Measurements from ENCODE around the gene ACVR1.
"Not testable (repeated sequence)": the region's sequence is repeated elsewhere in the genome, so short reads cannot be mapped to it uniquely, and the experiment has no call there.

Gene ACVR1

GRCh38 chr2:157756447-157756846, 119.7 kb downstream of the ACVR1 start:
- DNase-seq (ENCODE audit: low spot score), result not testable (repeated sequence)

DNA sequence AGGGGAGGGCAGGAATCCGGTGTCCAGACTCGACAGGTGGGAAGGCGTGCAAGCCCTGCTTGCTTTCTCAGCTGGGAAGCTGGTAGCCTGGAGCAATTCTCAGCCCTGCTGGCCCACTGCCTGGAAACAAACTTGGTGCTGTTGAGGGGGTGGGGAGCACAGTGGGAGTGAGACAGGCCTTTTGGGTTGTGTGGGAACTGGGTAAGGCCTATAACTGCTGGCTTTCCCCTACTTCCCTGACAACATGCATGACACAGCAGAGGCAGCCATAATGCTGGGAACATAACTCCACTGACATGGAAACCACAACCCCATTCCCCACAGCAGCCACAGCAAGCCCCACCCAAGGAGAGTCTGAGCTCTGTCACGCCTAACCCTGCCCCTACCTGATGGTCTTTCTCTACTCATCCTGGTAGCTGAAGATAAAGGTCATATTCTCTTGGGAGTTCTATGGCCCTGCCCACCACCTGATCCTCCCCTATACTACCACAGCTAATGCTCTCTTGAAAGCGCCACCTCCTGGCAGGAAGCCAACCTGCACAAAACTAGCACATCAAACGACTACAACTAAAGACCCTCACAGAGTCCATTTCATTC, 124.6 kb downstream of the ACVR1 start:
- no peak for DNase-seq (ENCODE audit: low spot score)

GRCh38 chr2:157749684-157750083, 126.4 kb downstream of the ACVR1 start:
- no peak for DNase-seq (ENCODE audit: low spot score)

DNA sequence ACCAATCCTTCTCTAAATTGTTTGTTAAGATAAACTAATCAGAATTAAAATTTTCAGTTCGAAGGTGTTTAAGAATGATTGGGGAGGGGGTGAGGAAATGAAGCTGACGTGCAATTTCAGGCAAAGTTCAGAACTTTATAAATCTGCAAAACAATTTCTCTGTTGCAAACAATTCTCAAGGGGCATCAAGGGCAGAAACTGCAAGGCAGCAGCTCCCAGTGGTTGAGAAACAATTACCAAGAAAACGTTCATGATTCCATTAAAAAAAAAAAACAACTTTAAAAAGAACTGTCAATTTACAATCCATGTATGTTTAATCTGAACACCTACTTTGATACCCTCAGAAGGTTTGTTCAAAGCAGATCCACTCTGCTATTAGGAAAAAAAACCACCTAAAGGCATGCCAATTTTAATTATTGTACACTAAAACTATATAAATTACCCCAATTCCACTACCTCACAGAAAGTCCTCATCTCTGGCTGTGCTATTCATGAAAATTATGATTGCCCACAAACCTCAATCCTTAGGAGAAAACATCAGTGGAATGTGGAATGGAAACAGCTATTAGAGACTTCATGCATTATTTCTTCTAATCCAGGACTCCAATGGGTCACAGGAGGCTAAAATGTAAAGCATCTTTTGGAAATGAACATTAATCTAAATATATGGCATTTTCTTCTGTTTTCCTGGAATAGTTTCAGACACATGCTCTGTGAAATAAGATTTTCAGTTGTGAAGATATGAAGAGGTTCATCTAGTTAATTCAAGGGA, 127.6 kb downstream of the ACVR1 start:
- DNase-seq (ENCODE audit: low spot score), result no peak

GRCh38 chr2:157747695-157748370, 128.3 kb downstream of the ACVR1 start:
- DNase-seq (ENCODE audit: low spot score), result peak; percentile 54

GRCh38 chr2:157747280-157747679, 128.8 kb downstream of the ACVR1 start:
- no peak for DNase-seq (ENCODE audit: low spot score)

GRCh38 chr2:157746234-157746950, 129.7 kb downstream of the ACVR1 start:
- peak; percentile 15 for DNase-seq (ENCODE audit: low spot score)

DNA sequence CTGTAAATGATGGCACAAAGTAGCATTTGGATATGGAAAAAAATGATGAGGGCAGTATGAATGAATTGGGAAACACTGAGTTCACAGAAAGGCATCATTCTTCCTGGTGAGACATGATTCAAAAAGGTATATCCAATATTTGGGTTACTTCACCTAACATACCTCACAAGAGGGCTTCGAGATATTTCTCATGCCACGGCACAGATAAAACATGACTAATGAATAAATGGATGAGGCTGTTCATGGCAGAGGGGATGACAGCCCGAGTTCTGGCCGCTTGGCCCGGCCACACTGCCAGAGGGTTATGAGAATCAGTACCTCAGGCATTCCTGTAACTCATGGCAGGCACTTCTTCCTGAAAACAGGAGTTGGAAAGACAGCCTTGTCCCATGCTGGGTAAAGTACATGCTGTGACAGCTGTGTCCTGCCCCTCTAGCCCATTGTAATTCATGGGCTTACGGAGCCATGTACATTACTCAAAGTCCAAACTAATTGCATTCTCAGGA, 131.5 kb downstream of the ACVR1 start:
- no peak for DNase-seq (ENCODE audit: low spot score)

GRCh38 chr2:157743051-157743450, 133.1 kb downstream of the ACVR1 start:
- no peak for DNase-seq (ENCODE audit: low spot score)

DNA sequence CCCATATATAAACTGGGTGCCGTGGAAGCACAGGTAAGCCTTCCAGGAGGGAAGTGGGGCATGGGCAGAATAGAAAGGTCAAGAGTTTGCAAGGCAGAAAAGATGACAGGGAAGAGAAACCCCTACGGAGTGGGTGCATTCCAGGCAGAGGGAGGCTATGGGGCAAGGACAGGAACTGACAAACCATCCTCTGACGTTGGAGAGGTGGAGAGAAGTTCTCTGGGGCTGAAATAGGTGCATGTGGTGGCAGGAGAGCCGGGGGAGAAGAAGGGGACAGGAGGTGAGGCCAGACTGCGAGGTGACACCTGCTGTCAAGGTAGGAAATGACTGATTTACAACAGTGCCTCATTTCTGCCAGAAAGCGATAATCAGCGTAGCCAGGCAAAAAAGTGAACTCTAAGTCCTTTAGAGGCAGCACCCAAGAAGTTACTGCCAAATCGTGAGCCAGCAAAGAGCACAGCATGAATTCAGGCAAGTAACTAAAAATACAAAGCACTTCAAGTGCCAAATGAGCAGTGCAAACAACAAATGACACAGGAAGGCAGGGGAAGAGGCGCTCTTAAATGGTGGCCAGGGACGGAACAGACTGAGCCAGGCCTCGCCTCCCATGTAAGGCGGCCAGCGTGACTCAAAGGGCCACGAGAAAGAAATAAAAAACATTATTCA, 134.2 kb downstream of the ACVR1 start:
- no peak for DNase-seq (ENCODE audit: low spot score)

GRCh38 chr2:157737656-157738055, 138.5 kb downstream of the ACVR1 start:
- no peak for DNase-seq (ENCODE audit: low spot score)

- DNase-seq (ENCODE audit: low spot score), result no peak
These were observed 140.6 kb downstream of the ACVR1 start for GRCh38 chr2:157735532-157735931.

DNA sequence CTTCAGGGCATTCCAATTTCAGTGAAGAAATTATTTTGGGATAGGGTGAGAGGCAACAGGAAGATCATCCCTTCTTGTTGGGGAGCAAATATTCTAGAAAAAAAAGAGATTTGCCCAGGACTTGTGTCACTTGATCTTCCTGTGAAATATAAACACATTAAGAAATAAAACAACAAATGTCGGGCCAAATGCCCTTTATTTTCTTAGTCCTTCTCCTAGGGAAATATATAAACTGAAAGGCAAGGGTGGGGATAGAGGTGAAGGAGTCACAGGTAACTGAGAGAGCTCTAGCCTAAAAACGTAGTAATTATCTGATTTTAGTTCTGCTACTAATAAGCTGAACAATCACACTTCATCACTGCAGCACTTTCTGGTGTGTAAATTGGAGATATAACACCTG, 142.9 kb downstream of the ACVR1 start:
- no peak for DNase-seq (ENCODE audit: low spot score)

GRCh38 chr2:157732596-157732995, 143.5 kb downstream of the ACVR1 start:
- DNase-seq (ENCODE audit: low spot score), result no peak

GRCh38 chr2:157727693-157728092, 148.4 kb downstream of the ACVR1 start:
- DNase-seq (ENCODE audit: low spot score), result no peak

GRCh38 chr2:157726946-157727345, 149.2 kb downstream of the ACVR1 start:
- DNase-seq (ENCODE audit: low spot score), result no peak

GRCh38 chr2:157725846-157726245, 150.3 kb downstream of the ACVR1 start:
- no peak for DNase-seq (ENCODE audit: low spot score)

DNA sequence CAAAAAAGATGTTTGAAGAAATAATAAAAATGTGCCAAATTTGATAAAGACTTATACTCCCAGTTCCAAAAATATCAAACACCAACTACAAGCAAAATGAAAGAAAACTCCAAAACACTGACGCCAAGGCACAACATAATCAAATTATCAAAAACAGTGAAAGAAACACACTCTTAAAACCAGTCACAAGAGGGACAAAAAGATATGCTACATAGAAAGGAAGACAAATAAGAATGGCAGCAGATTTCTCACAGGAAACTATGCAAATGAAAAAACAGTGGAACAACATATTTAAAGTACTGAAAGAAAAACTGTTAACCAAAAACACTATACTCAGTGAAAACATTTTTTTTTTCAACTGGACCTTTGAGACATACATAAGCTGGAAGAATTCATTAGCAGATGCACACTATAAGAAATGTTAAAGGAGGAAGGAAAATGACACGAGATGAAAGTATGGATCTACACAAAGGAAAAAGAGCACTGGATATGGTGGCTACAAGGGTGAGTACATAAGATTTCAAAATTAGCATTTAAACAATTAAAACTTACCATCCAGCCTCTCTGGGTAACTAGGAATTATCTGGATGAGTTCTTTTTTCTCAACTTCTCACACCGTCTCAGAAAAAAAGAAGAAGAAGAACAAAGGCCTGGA, 153.4 kb downstream of the ACVR1 start:
- DNase-seq (ENCODE audit: low spot score), result no peak

DNA sequence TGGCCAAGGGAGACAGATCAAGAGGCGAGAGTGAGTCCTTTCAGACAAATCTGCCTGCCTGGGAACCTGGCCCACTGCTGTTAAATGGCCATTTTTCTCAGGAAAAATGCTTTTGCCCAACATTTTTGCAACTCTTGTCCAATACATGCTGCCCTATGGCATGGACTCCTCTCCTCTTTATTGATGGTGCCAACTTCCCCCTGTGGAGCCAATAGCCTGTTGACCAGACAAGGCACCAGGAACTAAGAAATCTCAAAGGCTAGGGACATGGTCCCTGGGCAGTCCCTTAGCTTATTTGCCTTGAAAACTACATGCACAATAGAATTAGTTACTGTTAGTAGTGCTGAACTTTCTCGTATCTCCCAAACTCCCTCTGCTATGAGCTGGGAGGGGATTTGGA, 155.6 kb downstream of the ACVR1 start:
- no peak for DNase-seq (ENCODE audit: low spot score)

DNA sequence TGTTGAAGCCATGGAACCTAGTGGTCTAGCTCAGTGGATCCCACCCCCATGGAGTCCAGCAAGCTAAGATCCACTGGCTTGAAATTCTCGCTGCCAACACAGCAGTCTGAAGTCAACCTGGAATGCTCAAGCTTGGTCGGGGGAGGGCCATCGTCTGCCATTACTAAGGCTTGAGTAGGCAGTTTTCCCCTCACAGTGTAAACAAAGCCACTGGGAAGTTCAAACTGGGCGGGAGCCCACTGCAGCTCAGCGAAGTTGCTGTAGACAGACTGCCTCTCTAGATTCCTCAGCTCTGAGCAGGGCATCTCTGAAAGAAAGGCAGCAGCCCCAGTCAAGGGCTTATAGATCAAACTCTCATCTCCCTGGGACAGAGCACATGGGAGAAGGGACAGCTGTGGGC, 171.5 kb downstream of the ACVR1 start:
- DNase-seq (ENCODE audit: low spot score), result not testable (repeated sequence)

GRCh38 chr2:157704148-157704547, 172.0 kb downstream of the ACVR1 start:
- not testable (repeated sequence) for DNase-seq (ENCODE audit: low spot score)

All from AG08396 (cell line).